H1 (cell line): ENCODE results near the gene TBC1D9B. TPM values are rescaled to one million over a fixed set of nuclear protein-coding genes. Genes with fewer than 3 reads are reported as not detected.

Source experiments
- CTCF ChIA-PET: fragments of 300-600 bp; sonication (Branson Sonifier 250); formaldehyde crosslinking; loops from one replicate; lab custom pipeline; 2021; ENCODE audit not compliant: partially characterized antibody; lab: Charles Lee
- POLR2A ChIA-PET: fragments of 300-600 bp; sonication (Branson Sonifier 250); formaldehyde crosslinking; loops from one replicate; lab custom pipeline; 2021; ENCODE audit warnings: inconsistent platforms; ENCODE audit not compliant: partially characterized antibody; lab: Charles Lee
- DNase-seq, 2 experiments: peaks; one replicate each; pipeline versions ENCODE4 v3.0.0 to v3.0.0-alpha.2; 2010 to 2022; ENCODE audit warnings: low spot score in 2 of 2, low read depth in 1 of 2, mixed read lengths in 1 of 2
- FAIRE-seq: peaks from 2 replicates; lab custom pipeline; 2011; peaks lifted over from hg19 to GRCh38; lab: Jason Lieb, UNC
- H2AFZ ChIP-seq: 2 replicates; pipeline ENCODE4 v1.8.1; 2012; ENCODE audit warnings: low read length, inconsistent platforms
- H2AK5ac ChIP-seq: 2 replicates; pipeline ENCODE4 v1.6.1; 2013; ENCODE audit warnings: low read depth, low read length
- H2BK120ac ChIP-seq: replicated peaks from 2 replicates; pipeline ENCODE3; 2013; ENCODE audit warnings: low read depth, low read length, inconsistent platforms
- H2BK12ac ChIP-seq: 2 replicates; pipeline ENCODE4 v1.6.1; 2013; ENCODE audit warnings: low read depth, low read length
- H2BK15ac ChIP-seq: 2 replicates; pipeline ENCODE4 v1.6.1; 2013; ENCODE audit warnings: low read length
- H2BK20ac ChIP-seq: 2 replicates; pipeline ENCODE4 v1.6.1; 2013; ENCODE audit warnings: low read length
- H2BK5ac ChIP-seq: 2 replicates; pipeline ENCODE4 v1.6.1; 2013; ENCODE audit warnings: low read depth, low read length
- H3K14ac ChIP-seq: 2 replicates; pipeline ENCODE4 v1.6.1; 2013; ENCODE audit warnings: inconsistent platforms; ENCODE audit not compliant: insufficient read length
- H3K18ac ChIP-seq: 2 replicates; pipeline ENCODE4 v1.6.1; 2013; ENCODE audit warnings: low read length; ENCODE audit errors: extremely low read depth
- H3K23ac ChIP-seq: 2 replicates; pipeline ENCODE4 v1.6.1; 2013; ENCODE audit warnings: inconsistent platforms; ENCODE audit not compliant: insufficient read length
- H3K23me2 ChIP-seq: 2 replicates; pipeline ENCODE4 v1.6.1; 2013; ENCODE audit warnings: low read depth, low read length
- H3K27ac ChIP-seq: 2 replicates; pipeline ENCODE4 v1.6.1; 2011; ENCODE audit warnings: low read depth, low read length, inconsistent platforms
- H3K27me3 ChIP-seq, 4 experiments: replicated peaks in 1 of 4; 1 replicate in 1 of 4; 2 replicates in 3 of 4; pipeline versions ENCODE4 v1.6.1 to v1.8.1; 2011 to 2013; ENCODE audit warnings: low read length in 3 of 4, mild to moderate bottlenecking in 3 of 4, inconsistent platforms in 2 of 4, mixed read lengths in 2 of 4, moderate library complexity in 1 of 4; ENCODE audit not compliant: control insufficient read depth in 3 of 4, insufficient read depth in 3 of 4; ENCODE audit errors: extremely low read depth in 1 of 4
- H3K36me3 ChIP-seq, 4 experiments: 2 replicates each; pipeline versions ENCODE4 v1.6.1 to v1.8.1; 2011 to 2013; ENCODE audit warnings: mild to moderate bottlenecking in 4 of 4, low read length in 3 of 4, moderate library complexity in 2 of 4, control low read depth in 1 of 4, inconsistent platforms in 1 of 4; ENCODE audit not compliant: insufficient read depth in 4 of 4, control insufficient read depth in 2 of 4
- H3K4ac ChIP-seq: replicated peaks from 2 replicates; pipeline ENCODE3; 2013; ENCODE audit warnings: low read length, low read depth, mixed read lengths, inconsistent platforms; ENCODE audit not compliant: insufficient read length
- H3K4me1 ChIP-seq, 4 experiments: replicated peaks in 1 of 4; 1 replicate in 1 of 4; 2 replicates in 3 of 4; pipeline versions ENCODE4 v1.6.1 to v1.8.1; 2011 to 2013; ENCODE audit warnings: low read length in 3 of 4, inconsistent platforms in 2 of 4, mixed read lengths in 1 of 4; ENCODE audit not compliant: insufficient read depth in 4 of 4, control insufficient read depth in 3 of 4
- H3K4me2 ChIP-seq, 2 experiments: 2 replicates each; pipeline versions ENCODE4 v1.6.1 to v1.8.1; 2011 to 2013; ENCODE audit warnings: low read depth in 2 of 2, low read length in 2 of 2, control low read depth in 1 of 2, inconsistent platforms in 1 of 2, mild to moderate bottlenecking in 1 of 2; ENCODE audit not compliant: insufficient read depth in 1 of 2
- H3K4me3 ChIP-seq, 4 experiments: fragments of 200-600, 300-600 bp in 1 of 4; sonication (generic), shearing (Covaris generic), sonication (Bioruptor Twin) in 1 of 4; 2 replicates each; pipeline versions ENCODE4 v1.5.1 to v1.8.1; 2011 to 2016; ENCODE audit warnings: low read length in 4 of 4, low read depth in 3 of 4, control low read depth in 2 of 4, inconsistent platforms in 2 of 4, mild to moderate bottlenecking in 2 of 4, mixed read lengths in 1 of 4, moderate library complexity in 1 of 4; ENCODE audit not compliant: insufficient read depth in 2 of 4; ENCODE audit errors: extremely low read depth in 1 of 4
- H3K56ac ChIP-seq: replicated peaks from 2 replicates; pipeline ENCODE3; 2013; ENCODE audit warnings: low read depth, mild to moderate bottlenecking, mixed read lengths, low read length, inconsistent platforms; ENCODE audit not compliant: insufficient read length
- H3K79me1 ChIP-seq: 2 replicates; pipeline ENCODE4 v1.6.1; 2013; ENCODE audit warnings: low read depth, low read length, control low read depth
- H3K79me2 ChIP-seq, 2 experiments: 2 replicates each; pipeline versions ENCODE4 v1.6.1 to v1.8.1; 2012 to 2013; ENCODE audit warnings: low read length in 2 of 2, mild to moderate bottlenecking in 2 of 2, inconsistent platforms in 1 of 2; ENCODE audit not compliant: insufficient read depth in 2 of 2, control insufficient read depth in 1 of 2
- H3K9ac ChIP-seq, 4 experiments: replicated peaks in 1 of 4; 1 replicate in 1 of 4; 2 replicates in 3 of 4; pipeline versions ENCODE4 v1.6.1 to v1.8.1; 2011 to 2013; ENCODE audit warnings: low read depth in 3 of 4, low read length in 3 of 4, control low read depth in 2 of 4, mild to moderate bottlenecking in 2 of 4, moderate library complexity in 2 of 4, inconsistent platforms in 1 of 4; ENCODE audit errors: extremely low read depth in 1 of 4
- H3K9me3 ChIP-seq, 2 experiments: 2 replicates each; pipeline versions ENCODE4 v1.6.1 to v1.8.1; 2012 to 2013; ENCODE audit warnings: mild to moderate bottlenecking in 2 of 2, moderate library complexity in 2 of 2, control low read depth in 1 of 2, inconsistent platforms in 1 of 2, low read depth in 1 of 2, low read length in 1 of 2, mixed read lengths in 1 of 2; ENCODE audit not compliant: insufficient read depth in 2 of 2
- H4K20me1 ChIP-seq, 2 experiments: replicated peaks in 1 of 2; 2 replicates each; pipeline versions ENCODE3 to v1.8.1; 2011 to 2013; ENCODE audit warnings: inconsistent platforms in 2 of 2, low read length in 2 of 2, mild to moderate bottlenecking in 1 of 2; ENCODE audit not compliant: insufficient read depth in 2 of 2, control insufficient read depth in 1 of 2
- H4K5ac ChIP-seq: 2 replicates; pipeline ENCODE4 v1.6.1; 2013; ENCODE audit warnings: low read length, low read depth, mixed read lengths, inconsistent platforms; ENCODE audit not compliant: insufficient read length
- H4K8ac ChIP-seq: 2 replicates; pipeline ENCODE4 v1.8.0; 2013; ENCODE audit warnings: mild to moderate bottlenecking, moderate library complexity, low read length, inconsistent platforms; ENCODE audit not compliant: insufficient read depth; ENCODE audit errors: extremely low read depth
- H4K91ac ChIP-seq: replicated peaks from 2 replicates; pipeline ENCODE3; 2013; ENCODE audit warnings: low read length, mixed read lengths, inconsistent platforms; ENCODE audit not compliant: insufficient read length
- ATF3 ChIP-seq: IDR thresholded peaks from 2 replicates; pipeline ENCODE4 v1.6.1; 2011; ENCODE audit warnings: low read depth, mild to moderate bottlenecking, low read length; ENCODE audit not compliant: insufficient read depth
- EGR1 ChIP-seq: IDR thresholded peaks from 2 replicates; pipeline ENCODE4 v1.6.1; 2011; ENCODE audit warnings: low read depth, low read length, borderline replicate concordance
- PHF8 ChIP-seq: fragments of 200-600 bp; sonication (generic); conservative IDR thresholded peaks from 2 replicates; pipeline ENCODE4 v1.7.1; 2012; ENCODE audit warnings: low read depth, mild to moderate bottlenecking, inconsistent platforms, low read length, moderate library complexity
- TEAD4 ChIP-seq: IDR thresholded peaks from 2 replicates; pipeline ENCODE4 v1.6.1; 2012; ENCODE audit warnings: low read depth, low read length, inconsistent platforms, mixed read lengths
- WGBS, 2 experiments: shearing (Covaris generic) in 1 of 2; methylation state at CpG; one replicate each; pipeline versions ENCODE4 v1.1.6 to v1.1.7; 2013 to 2015; ENCODE audit warnings: low lambda C conversion rate in 2 of 2, mixed read lengths in 2 of 2, inconsistent platforms in 1 of 2, low coverage in 1 of 2, missing lambda C conversion rate in 1 of 2; ENCODE audit not compliant: insufficient replicate concordance in 2 of 2, insufficient coverage in 1 of 2, insufficient read length in 1 of 2; ENCODE audit errors: extremely low coverage in 1 of 2, missing lambda C conversion rate in 1 of 2; 5-methylcytosine and 5-hydroxymethylcytosine counted together
- polyA plus RNA-seq, 7 experiments: library from polyadenylated mRNA; depleted of rRNA in 3 of 7; stranded (reverse) in 5 of 7; unstranded in 2 of 7; fragments of >200 nt in 5 of 7; fragments of 200-250 nt in 2 of 7; gene quantifications; 1 replicate in 5 of 7; 2 replicates in 1 of 7; 4 replicates in 1 of 7; pipeline versions ENCODE4 v1.2.1 to v1.2.3, GENCODE V29; 2011 to 2013; ENCODE audit warnings: missing spikeins in 2 of 7, mixed read lengths in 2 of 7
- total RNA-seq: library from RNA; stranded (reverse); fragmentation: NEBNext Ultra II Directional; extraction: Animal tissue kit (Norgen Biotek cat#: 25700); gene quantifications from 2 replicates; pipeline ENCODE4 v1.2.1, GENCODE V29; 2021

The TBC1D9B gene
- total and polyA plus RNA-seq, 2 of the 8 experiments (the other 6 are each of a cell fraction or from before 2014, with no cell fraction given): 33.6 to 57.1 TPM

GRCh38 chr5:179825655-179826182 is 82.0 kb downstream of the TBC1D9B start:
- Histone ChIP-seq H2AFZ (no peak overlapping the region), H3K9ac (no peak overlapping the region), H3K4me2 (no peak overlapping the region), H3K79me2 (peaks cover 4 to 28% of the 10 kb centered on the region in 2 experiments; a peak in 2 of 4 replicates), H3K27ac (no peak overlapping the region), H2BK5ac (no peak overlapping the region), H2BK120ac (no peak overlapping the region), H3K36me3 (peaks cover 11 to 59% (median 43%) of the 10 kb centered on the region in 4 experiments), H3K23me2 (peaks cover 2% of the 10 kb centered on the region; the same call in 1 of the 2 replicates), H3K23ac (no peak overlapping the region), H3K14ac (no peak overlapping the region), H3K18ac (no peak overlapping the region), H4K8ac (no peak overlapping the region; the same call in 1 of the 2 replicates), H3K4me1 (peaks cover 6 to 13% (median 11%) of the 10 kb centered on the region in 4 experiments; a peak in 6 of 7 replicates), H4K91ac (no peak overlapping the region), H3K27me3 (no peaks in the 10 kb centered on the region), H4K20me1 (peaks cover 8 to 25% of the 10 kb centered on the region in 2 experiments), H3K56ac (no peak overlapping the region), H2BK12ac (no peak overlapping the region), H2BK15ac (no peak overlapping the region), H2BK20ac (no peak overlapping the region), H4K5ac (no peak overlapping the region), H3K9me3 (no peaks in the 10 kb centered on the region), H2AK5ac (no peak overlapping the region), H3K4me3 (no peak overlapping the region), H3K79me1 (peaks cover 8% of the 10 kb centered on the region), H3K4ac (no peak overlapping the region)
- ChIA-PET POLR2A (interaction anchor here (0.9 to 3.1 kb wide), 4 partner anchors 8 to 201 kb away, joined by 4 to 9 read pairs (median 4); no protein-coding TSS in a partner anchor), CTCF (interaction anchor here (0.7 to 1.6 kb wide), 5 partner anchors 12 to 503 kb away, joined by 3 to 5 read pairs (median 3); no protein-coding TSS in a partner anchor)
- WGBS, 2 experiments: 90% methylated on average over 13 of the region's 13 CpGs; no CpG with 5 or more reads in 1 of the 2 experiments
- FAIRE-seq (no peak), DNase-seq (no peak)
- TF ChIP-seq EGR1: no peak
- TF ChIP-seq ATF3: no peak
- no peak for TF ChIP-seq PHF8
- TF ChIP-seq TEAD4: no peak
